H9 (cell line): ENCODE measurements around the gene NDUFB11. TPM values are rescaled to one million over a fixed set of nuclear protein-coding genes. Genes with fewer than 3 reads are reported as not detected.
A peak's percentile ranks its signal among the peaks of the same experiment; 100 is the strongest.

ENCODE experiments used
- DNase-seq: peaks from one replicate; pipeline ENCODE4 v3.0.0-alpha.2; 2017
- H2AFZ ChIP-seq: one replicate; pipeline ENCODE4 v1.6.1; 2013; ENCODE audit warnings: mild to moderate bottlenecking, low read length, control low read depth, moderate library complexity
- H2AK5ac ChIP-seq: 2 replicates; pipeline ENCODE4 v1.6.1; 2013; ENCODE audit warnings: low read length, control low read depth, mixed read lengths; ENCODE audit not compliant: insufficient read length
- H2BK120ac ChIP-seq: one replicate; pipeline ENCODE4 v1.6.1; 2013; ENCODE audit warnings: low read depth, mild to moderate bottlenecking, low read length, control low read depth, inconsistent platforms; ENCODE audit not compliant: poor library complexity, severe bottlenecking
- H2BK12ac ChIP-seq: 2 replicates; pipeline ENCODE4 v1.6.1; 2013; ENCODE audit warnings: low read length, control low read depth, mixed read lengths, low read depth; ENCODE audit not compliant: insufficient read length
- H2BK15ac ChIP-seq: 2 replicates; pipeline ENCODE4 v1.6.1; 2013; ENCODE audit warnings: low read depth, low read length, control low read depth
- H2BK20ac ChIP-seq: one replicate; pipeline ENCODE4 v1.6.1; 2013; ENCODE audit warnings: low read depth, mild to moderate bottlenecking, low read length, control low read depth, inconsistent platforms; ENCODE audit not compliant: poor library complexity, severe bottlenecking
- H2BK5ac ChIP-seq: 2 replicates; pipeline ENCODE4 v1.6.1; 2013; ENCODE audit warnings: low read length, control low read depth, mixed read lengths; ENCODE audit not compliant: insufficient read length
- H3K14ac ChIP-seq: 2 replicates; pipeline ENCODE4 v1.6.1; 2013; ENCODE audit warnings: low read length, control low read depth; ENCODE audit not compliant: insufficient read depth
- H3K18ac ChIP-seq: 2 replicates; pipeline ENCODE4 v1.6.1; 2013; ENCODE audit warnings: low read depth, mild to moderate bottlenecking, mixed read lengths, low read length, control low read depth; ENCODE audit not compliant: insufficient read length
- H3K23ac ChIP-seq: 2 replicates; pipeline ENCODE4 v1.6.1; 2013; ENCODE audit warnings: low read length, control low read depth, mixed read lengths, low read depth; ENCODE audit not compliant: insufficient read length
- H3K23me2 ChIP-seq: 2 replicates; pipeline ENCODE4 v1.6.1; 2013; ENCODE audit warnings: low read depth, mild to moderate bottlenecking, mixed read lengths, low read length, control low read depth; ENCODE audit not compliant: insufficient read length, poor library complexity, severe bottlenecking
- H3K27ac ChIP-seq: 2 replicates; pipeline ENCODE4 v1.5.1; 2013; ENCODE audit warnings: low read length, control low read depth, mixed read lengths, low read depth; ENCODE audit not compliant: insufficient read length
- H3K27me3 ChIP-seq: 2 replicates; pipeline ENCODE4 v1.6.1; 2013; ENCODE audit warnings: low read length, control low read depth, inconsistent platforms; ENCODE audit not compliant: insufficient read depth
- H3K4ac ChIP-seq: 2 replicates; pipeline ENCODE4 v1.6.1; 2013; ENCODE audit warnings: low read depth, mild to moderate bottlenecking, control low read depth, inconsistent platforms, low read length, moderate library complexity
- H3K4me1 ChIP-seq: 2 replicates; pipeline ENCODE4 v1.6.1; 2013; ENCODE audit warnings: low read length, control low read depth, inconsistent platforms; ENCODE audit not compliant: insufficient read depth
- H3K4me2 ChIP-seq: 2 replicates; pipeline ENCODE4 v1.6.1; 2013; ENCODE audit warnings: low read length, control low read depth, mixed read lengths; ENCODE audit not compliant: insufficient read length, insufficient read depth
- H3K56ac ChIP-seq: 2 replicates; pipeline ENCODE4 v1.6.1; 2013; ENCODE audit warnings: low read depth, mild to moderate bottlenecking, mixed read lengths, low read length, control low read depth; ENCODE audit not compliant: insufficient read length
- H3K79me1 ChIP-seq: 2 replicates; pipeline ENCODE4 v1.6.1; 2013; ENCODE audit warnings: low read depth, mild to moderate bottlenecking, moderate library complexity, low read length, control low read depth, inconsistent platforms; ENCODE audit not compliant: insufficient read depth, poor library complexity, severe bottlenecking
- H3K79me2 ChIP-seq: 2 replicates; pipeline ENCODE4 v1.6.1; 2013; ENCODE audit warnings: low read length, control low read depth, inconsistent platforms; ENCODE audit not compliant: insufficient read depth
- H3K9ac ChIP-seq: 2 replicates; pipeline ENCODE4 v1.6.1; 2013; ENCODE audit warnings: low read length, control low read depth, mixed read lengths; ENCODE audit not compliant: insufficient read length; ENCODE audit errors: extremely low read depth
- H3K9me3 ChIP-seq: one replicate; pipeline ENCODE4 v1.6.1; 2013; ENCODE audit warnings: low read depth, low read length, inconsistent platforms; ENCODE audit not compliant: control insufficient read depth
- H3T11ph ChIP-seq: one replicate; pipeline ENCODE4 v1.6.1; 2013; ENCODE audit warnings: mild to moderate bottlenecking, low read length, control low read depth, inconsistent platforms
- H4K20me1 ChIP-seq: one replicate; pipeline ENCODE4 v1.6.1; 2013; ENCODE audit not compliant: control insufficient read depth, insufficient read length, insufficient read depth
- H4K5ac ChIP-seq: 2 replicates; pipeline ENCODE4 v1.6.1; 2013; ENCODE audit warnings: low read depth, mild to moderate bottlenecking, mixed read lengths, low read length, control low read depth; ENCODE audit not compliant: insufficient read length
- H4K8ac ChIP-seq: replicated peaks from 2 replicates; pipeline ENCODE4 v1.6.1; 2013; ENCODE audit warnings: low read length, control low read depth, mixed read lengths, low read depth; ENCODE audit not compliant: insufficient read length
- H4K91ac ChIP-seq: 2 replicates; pipeline ENCODE4 v1.6.1; 2013; ENCODE audit warnings: low read depth, mild to moderate bottlenecking, moderate library complexity, mixed read lengths, low read length, control low read depth; ENCODE audit not compliant: insufficient read length
- H3K27ac Mint-ChIP-seq, 3 experiments: 2 replicates in 2 of 3; 3 replicates in 1 of 3; pipeline ENCODE4 v1.8.0; 2020 to 2021; ENCODE audit warnings: mixed read lengths in 3 of 3, mild to moderate bottlenecking in 1 of 3, moderate library complexity in 1 of 3
- H3K27me3 Mint-ChIP-seq: 2 replicates; pipeline ENCODE4 v1.8.0; 2021; ENCODE audit warnings: low read depth, mild to moderate bottlenecking, moderate library complexity, mixed read lengths
- H3K36me3 Mint-ChIP-seq, 3 experiments: 2 replicates in 2 of 3; 3 replicates in 1 of 3; pipeline ENCODE4 v1.8.0; 2020 to 2021; ENCODE audit warnings: low read depth in 3 of 3, mixed read lengths in 3 of 3; ENCODE audit not compliant: insufficient read depth in 1 of 3
- H3K4me1 Mint-ChIP-seq, 2 experiments: 2 replicates each; pipeline ENCODE4 v1.8.0; 2020; ENCODE audit warnings: mixed read lengths in 2 of 2
- H3K4me3 Mint-ChIP-seq, 2 experiments: 2 replicates in 1 of 2; 3 replicates in 1 of 2; pipeline ENCODE4 v1.8.0; 2020 to 2021; ENCODE audit warnings: mild to moderate bottlenecking in 2 of 2, mixed read lengths in 2 of 2, moderate library complexity in 1 of 2
- H3K9me3 Mint-ChIP-seq, 2 experiments: 2 replicates in 1 of 2; 3 replicates in 1 of 2; pipeline ENCODE4 v1.8.0; 2020; ENCODE audit warnings: mild to moderate bottlenecking in 2 of 2, mixed read lengths in 2 of 2, moderate library complexity in 1 of 2
- CTCF ChIP-seq: fragments of 200-600 bp; sonication (generic); conservative IDR thresholded peaks from 3 replicates; pipeline ENCODE4 v1.8.0; 2021; ENCODE audit warnings: antibody characterized with exemption, mild to moderate bottlenecking
- WGBS: extraction: QIAGEN DNeasy Blood & Tissue Kit; methylation state at CpG from one replicate; pipeline ENCODE4 v1.1.7; 2013; ENCODE audit warnings: missing lambda C conversion rate, low lambda C conversion rate, mixed read lengths; ENCODE audit not compliant: insufficient read length; ENCODE audit errors: extremely low coverage; 5-methylcytosine and 5-hydroxymethylcytosine counted together
- total RNA-seq: library from RNA; stranded (reverse); gene quantifications from 2 replicates; pipeline ENCODE4 v1.2.1, GENCODE V29; 2021

The NDUFB11 gene
- total RNA-seq, 1 experiment from 2014 or later = 100 TPM

DNA sequence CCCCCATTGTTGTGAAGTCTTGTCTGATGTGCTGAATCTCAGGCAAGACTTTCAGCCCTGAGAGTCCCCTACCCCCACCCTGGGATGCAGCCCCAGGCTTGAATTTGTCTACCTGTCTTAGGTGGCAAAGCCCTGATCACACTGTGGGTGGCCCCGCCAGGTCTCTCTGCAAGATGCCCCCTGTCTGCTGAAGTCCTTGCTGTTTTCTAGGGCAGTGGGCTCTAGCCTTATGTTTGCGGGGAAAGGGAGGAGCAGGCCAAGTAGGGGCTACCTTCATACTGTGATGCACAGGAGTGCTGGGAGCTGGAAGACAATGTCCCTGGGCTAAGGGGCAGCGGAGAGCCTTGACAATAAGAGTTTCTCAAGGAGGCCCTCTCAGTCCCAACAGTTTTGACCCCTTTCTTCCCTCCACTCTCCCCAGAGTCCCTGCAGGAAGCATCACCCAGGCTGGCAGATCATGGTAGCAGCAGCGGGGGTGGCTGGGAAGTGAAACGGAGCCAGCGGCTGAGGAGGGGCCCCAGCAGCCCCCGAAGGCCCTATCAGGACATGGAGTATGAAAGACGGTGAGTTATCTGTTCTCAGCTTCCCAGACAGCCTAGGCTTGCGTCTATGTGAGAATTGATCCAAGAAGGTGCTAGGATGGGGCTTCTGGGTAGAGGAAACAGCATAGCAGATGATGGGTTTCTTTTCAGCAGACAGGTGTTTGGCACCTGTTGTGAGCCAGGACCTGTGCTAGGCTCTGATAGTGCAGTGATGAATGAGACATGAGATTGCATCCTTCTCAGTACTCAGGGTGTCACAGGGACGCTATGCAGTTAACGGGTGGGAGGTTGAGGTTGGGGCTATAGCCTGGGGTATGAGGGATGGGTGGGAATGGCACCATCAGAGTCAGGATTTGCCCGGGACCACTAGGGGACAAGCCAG, 2.7 kb upstream of the NDUFB11 start:
- Histone ChIP-seq H3K4me1 (no peaks in the 10 kb centered on the region; the same call in 1 of the 2 replicates), H4K5ac (no peak overlapping the region), H3K4me2 (peak overlapping the region; percentile 80), H2BK5ac (no peak overlapping the region), H3K56ac (no peak overlapping the region), H3K9ac (no peak overlapping the region), H2BK120ac (no peak overlapping the region), H2BK20ac (no peak overlapping the region), H3K79me2 (peaks cover 24% of the 10 kb centered on the region), H3K27ac (no peak overlapping the region), H4K91ac (no peak overlapping the region), H3K4ac (no peak overlapping the region), H3K18ac (no peak overlapping the region), H2AFZ (no peak overlapping the region), H3K9me3 (no peaks in the 10 kb centered on the region), H2BK15ac (no peak overlapping the region), H3K23me2 (peaks cover 8% of the 10 kb centered on the region), H3K79me1 (no peaks in the 10 kb centered on the region), H3K23ac (no peak overlapping the region), H4K20me1 (no peaks in the 10 kb centered on the region), H2AK5ac (no peak overlapping the region), H4K8ac (no peak overlapping the region), H3K14ac (no peak overlapping the region), H3T11ph (no peak overlapping the region), H2BK12ac (no peak overlapping the region), H3K27me3 (no peaks in the 10 kb centered on the region)
- peak overlapping the region; percentile 23 to 95; a peak in 2 of 5 replicates for H3K4me3 Mint-ChIP-seq
- H3K4me1 Mint-ChIP-seq = peaks cover 10 to 11% of the 10 kb centered on the region in 2 experiments
- no peak for TF ChIP-seq CTCF
- peaks cover 66 to 71% of the 10 kb centered on the region in 2 experiments for H3K9me3 Mint-ChIP-seq
- no CpG with 5 or more reads among the region's 12 CpGs for WGBS
- peaks cover 16 to 42% (median 22%) of the 10 kb centered on the region in 3 experiments for H3K36me3 Mint-ChIP-seq
- no peaks in the 10 kb centered on the region for H3K27me3 Mint-ChIP-seq
- no peak overlapping the region for H3K27ac Mint-ChIP-seq
- DNase-seq = no peak
